ENCODE measurements around the gene CENPP.

The CENPP gene

DNA sequence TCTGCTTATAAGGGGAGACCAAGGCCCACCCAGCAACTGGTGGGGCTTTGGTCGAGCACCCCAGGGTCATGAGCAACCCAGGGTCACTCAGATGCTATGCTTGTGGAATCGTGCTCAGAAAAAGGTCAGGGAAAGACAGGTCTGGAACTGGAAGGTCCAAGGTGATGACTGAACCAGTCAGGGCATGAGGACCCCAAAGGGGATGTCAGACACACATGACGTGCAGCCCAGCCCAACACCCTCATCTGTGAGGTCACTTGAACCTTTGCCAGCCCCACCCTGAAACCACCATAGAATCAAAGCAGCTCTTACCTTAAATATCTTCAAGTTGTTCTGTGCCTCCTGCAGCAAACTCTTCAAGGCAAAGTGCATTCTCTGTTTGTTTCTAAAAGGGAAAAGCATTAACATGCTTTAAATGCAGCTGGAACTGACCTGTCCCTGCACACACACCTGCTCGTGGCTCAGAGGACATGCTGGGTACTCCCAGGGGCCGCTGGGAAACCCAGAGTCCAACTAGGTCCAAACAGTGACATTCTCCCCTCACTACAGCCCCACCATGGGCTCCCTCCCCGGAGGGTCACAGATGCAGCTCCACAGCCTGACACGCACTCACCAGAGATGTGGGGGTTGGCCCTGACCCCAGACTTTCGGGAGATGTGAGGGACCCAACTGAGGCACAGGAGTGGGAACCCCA lies 314.8 kb downstream of the CENPP start:
- 94 to 95% methylated on average over 8 of the region's 8 CpGs for WGBS, 2 experiments

DNA sequence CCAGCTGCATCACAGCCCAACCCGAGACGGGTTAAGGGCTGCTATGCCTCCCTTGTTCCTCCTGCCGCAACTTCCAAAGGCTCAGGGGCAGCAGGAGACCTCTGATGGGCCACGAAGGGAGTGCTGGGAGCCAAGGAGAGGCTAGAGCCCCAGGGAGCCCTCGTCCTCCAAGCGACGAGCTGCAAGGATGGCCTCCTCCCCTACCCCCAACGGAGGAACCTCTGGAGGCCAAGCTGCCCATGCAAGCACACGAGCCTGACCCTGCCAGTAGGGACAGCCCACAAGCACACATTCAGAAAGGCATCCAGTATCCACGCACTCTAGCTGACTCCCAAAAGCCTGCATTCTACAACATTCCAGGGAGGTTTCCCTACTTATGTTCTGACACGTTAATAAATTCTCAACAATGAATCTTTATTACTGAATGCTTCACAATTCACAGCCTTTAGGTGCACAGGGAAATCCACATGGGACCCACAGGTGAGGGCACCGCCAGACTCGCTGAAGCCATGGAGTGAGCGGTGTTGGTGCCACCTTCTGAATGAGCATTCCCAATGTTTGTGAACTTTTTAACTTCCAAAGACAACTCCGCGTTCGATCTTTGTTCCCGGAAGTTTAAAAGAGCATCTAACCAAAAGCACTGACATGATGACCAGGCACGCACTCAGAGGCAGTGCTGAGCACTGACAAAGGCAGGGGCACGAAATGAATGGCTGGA lies 315.5 kb downstream of the CENPP start:
- Histone ChIP-seq H3K9me3 (ENCODE audit: control insufficient read depth, low read length) (no peaks in the 10 kb centered on the region), H3K27me3 (ENCODE audit: control insufficient read depth, insufficient read depth, low read length, poor library complexity, severe bottlenecking) (no peaks in the 10 kb centered on the region), H3K27ac (ENCODE audit: insufficient read depth, low read depth, low read length, poor library complexity, severe bottlenecking) (no peak overlapping the region), H3K4me3 (ENCODE audit: insufficient read depth, low read depth, low read length) (no peak overlapping the region), H3K36me3 (ENCODE audit: control insufficient read depth, insufficient read depth, low read length) (peaks cover 14% of the 10 kb centered on the region), H3K4me1 (ENCODE audit: control insufficient read depth, insufficient read depth, low read length) (no peaks in the 10 kb centered on the region)
- 93 to 94% methylated on average over 20 of the region's 20 CpGs for WGBS, 2 experiments

More for the DNA sequence above, 314.8 kb downstream of the CENPP start:
- Histone ChIP-seq H3K27me3 (ENCODE audit: control insufficient read depth, insufficient read depth, low read length, poor library complexity, severe bottlenecking) (no peaks in the 10 kb centered on the region), H3K36me3 (ENCODE audit: control insufficient read depth, insufficient read depth, low read length) (peaks cover 11% of the 10 kb centered on the region), H3K4me1 (ENCODE audit: control insufficient read depth, insufficient read depth, low read length) (no peaks in the 10 kb centered on the region), H3K27ac (ENCODE audit: insufficient read depth, low read depth, low read length, poor library complexity, severe bottlenecking) (no peak overlapping the region), H3K4me3 (ENCODE audit: insufficient read depth, low read depth, low read length) (no peak overlapping the region), H3K9me3 (ENCODE audit: control insufficient read depth, low read length) (no peaks in the 10 kb centered on the region)

DNA sequence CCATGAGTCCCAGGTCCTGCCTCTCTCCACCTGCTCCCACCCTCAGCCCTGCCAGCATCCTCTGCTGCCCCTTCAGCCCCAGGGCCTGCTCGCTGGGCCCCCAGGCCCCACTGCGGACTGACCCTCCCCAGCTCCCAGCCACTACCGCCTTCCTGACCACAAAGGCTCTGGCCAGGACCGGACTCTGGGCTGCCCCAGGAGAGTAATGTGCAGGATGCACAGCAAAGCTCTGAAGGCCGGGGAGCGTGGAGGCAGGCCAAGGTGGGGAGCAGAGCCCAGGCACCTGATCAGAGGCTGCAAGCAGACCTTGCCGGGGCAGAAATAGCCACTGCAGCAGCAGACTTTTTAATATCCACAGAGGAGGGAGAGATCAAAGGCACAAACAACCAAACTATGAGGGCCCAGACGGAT lies 316.3 kb downstream of the CENPP start:
- Histone ChIP-seq H3K27ac (ENCODE audit: insufficient read depth, low read depth, low read length, poor library complexity, severe bottlenecking) (no peak overlapping the region), H3K36me3 (ENCODE audit: control insufficient read depth, insufficient read depth, low read length) (peaks cover 14% of the 10 kb centered on the region), H3K4me1 (ENCODE audit: control insufficient read depth, insufficient read depth, low read length) (no peaks in the 10 kb centered on the region), H3K4me3 (ENCODE audit: insufficient read depth, low read depth, low read length) (no peak overlapping the region), H3K27me3 (ENCODE audit: control insufficient read depth, insufficient read depth, low read length, poor library complexity, severe bottlenecking) (no peaks in the 10 kb centered on the region), H3K9me3 (ENCODE audit: control insufficient read depth, low read length) (no peaks in the 10 kb centered on the region)
- 89 to 94% methylated on average over 8 of the region's 8 CpGs for WGBS, 2 experiments

DNA sequence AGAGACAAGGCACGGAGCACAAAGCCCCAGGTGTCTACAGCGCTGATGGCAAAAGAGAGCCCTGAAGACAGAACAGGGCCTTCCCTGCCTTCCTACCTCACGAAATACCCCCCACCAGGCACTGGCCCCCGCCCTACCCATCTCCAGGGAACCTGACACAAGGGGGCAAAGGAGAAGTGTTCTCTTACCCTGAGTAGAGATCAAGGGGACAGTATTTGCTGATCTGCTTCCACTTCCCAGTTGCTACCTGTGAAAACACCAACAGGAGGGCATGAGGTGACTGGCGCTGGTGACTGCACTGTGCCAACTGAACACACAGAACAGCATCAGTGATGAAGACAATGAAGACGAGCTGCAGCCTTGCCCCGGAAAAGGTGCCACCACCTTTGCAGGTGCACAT lies 316.8 kb downstream of the CENPP start:
- 92 to 94% methylated on average over 7 of the region's 7 CpGs for WGBS, 2 experiments
- H3K4me3 ChIP-seq (ENCODE audit: insufficient read depth, low read depth, low read length) = no peak overlapping the region
- no peaks in the 10 kb centered on the region for H3K4me1 ChIP-seq (ENCODE audit: control insufficient read depth, insufficient read depth, low read length)
- H3K27ac ChIP-seq (ENCODE audit: insufficient read depth, low read depth, low read length, poor library complexity, severe bottlenecking) = no peak overlapping the region
- H3K9me3 ChIP-seq (ENCODE audit: control insufficient read depth, low read length) = no peaks in the 10 kb centered on the region
- peaks cover 12% of the 10 kb centered on the region for H3K36me3 ChIP-seq (ENCODE audit: control insufficient read depth, insufficient read depth, low read length)
- H3K27me3 ChIP-seq (ENCODE audit: control insufficient read depth, insufficient read depth, low read length, poor library complexity, severe bottlenecking) = no peaks in the 10 kb centered on the region

DNA sequence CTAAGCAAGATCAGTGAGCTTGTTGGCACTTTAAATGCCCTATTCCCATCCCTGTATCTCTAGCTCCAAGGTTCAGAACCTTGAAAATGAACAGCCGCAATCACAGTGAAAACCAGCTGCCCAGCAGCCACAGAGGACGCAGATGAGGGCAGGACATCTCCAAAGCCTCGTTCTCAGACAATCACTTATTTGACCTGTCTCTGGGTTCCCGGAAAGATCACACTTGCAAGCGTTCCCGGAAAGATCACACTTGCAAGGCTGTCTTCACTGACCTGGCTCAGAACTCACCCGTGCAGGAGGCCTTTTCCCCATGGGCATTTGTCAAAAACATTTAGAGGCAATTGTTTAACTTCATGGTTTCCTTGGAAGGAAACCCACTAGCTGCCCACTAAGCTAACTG lies 318.5 kb downstream of the CENPP start:
- H3K36me3 ChIP-seq (ENCODE audit: control insufficient read depth, insufficient read depth, low read length) = peaks cover 9% of the 10 kb centered on the region
- H3K9me3 ChIP-seq (ENCODE audit: control insufficient read depth, low read length) = no peaks in the 10 kb centered on the region
- H3K27ac ChIP-seq (ENCODE audit: insufficient read depth, low read depth, low read length, poor library complexity, severe bottlenecking) = no peak overlapping the region
- H3K4me1 ChIP-seq (ENCODE audit: control insufficient read depth, insufficient read depth, low read length) = no peaks in the 10 kb centered on the region
- H3K4me3 ChIP-seq (ENCODE audit: insufficient read depth, low read depth, low read length) = no peak overlapping the region
- 92 to 96% methylated on average over 7 of the region's 7 CpGs for WGBS, 2 experiments
- no peaks in the 10 kb centered on the region for H3K27me3 ChIP-seq (ENCODE audit: control insufficient read depth, insufficient read depth, low read length, poor library complexity, severe bottlenecking)

DNA sequence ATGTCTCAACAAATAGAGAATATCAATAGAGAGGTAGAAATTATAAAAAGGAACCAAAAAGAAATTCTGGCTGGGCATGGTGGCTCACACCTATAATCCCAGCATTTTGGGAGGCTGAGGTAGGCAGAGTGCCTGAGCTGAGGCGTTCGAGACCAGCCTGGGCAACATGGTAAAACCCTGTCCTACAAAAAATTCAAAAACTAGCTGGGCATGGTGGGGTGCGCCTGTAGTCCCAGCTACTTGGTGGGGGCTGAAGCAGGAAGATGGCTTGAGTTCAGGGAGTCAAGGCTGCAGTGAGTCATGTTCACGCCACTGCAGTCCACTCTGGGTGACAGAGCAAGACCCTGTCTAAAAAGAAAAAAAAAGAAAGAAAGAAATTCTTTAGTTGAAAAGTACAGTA lies 319.3 kb downstream of the CENPP start:
- peaks cover 9% of the 10 kb centered on the region for H3K36me3 ChIP-seq (ENCODE audit: control insufficient read depth, insufficient read depth, low read length)
- H3K4me3 ChIP-seq (ENCODE audit: insufficient read depth, low read depth, low read length) = no peak overlapping the region
- H3K4me1 ChIP-seq (ENCODE audit: control insufficient read depth, insufficient read depth, low read length) = no peaks in the 10 kb centered on the region
- 95% methylated on average over 4 of the region's 4 CpGs for WGBS, 2 experiments
- no peaks in the 10 kb centered on the region for H3K9me3 ChIP-seq (ENCODE audit: control insufficient read depth, low read length)
- no peak overlapping the region for H3K27ac ChIP-seq (ENCODE audit: insufficient read depth, low read depth, low read length, poor library complexity, severe bottlenecking)
- H3K27me3 ChIP-seq (ENCODE audit: control insufficient read depth, insufficient read depth, low read length, poor library complexity, severe bottlenecking) = no peaks in the 10 kb centered on the region

DNA sequence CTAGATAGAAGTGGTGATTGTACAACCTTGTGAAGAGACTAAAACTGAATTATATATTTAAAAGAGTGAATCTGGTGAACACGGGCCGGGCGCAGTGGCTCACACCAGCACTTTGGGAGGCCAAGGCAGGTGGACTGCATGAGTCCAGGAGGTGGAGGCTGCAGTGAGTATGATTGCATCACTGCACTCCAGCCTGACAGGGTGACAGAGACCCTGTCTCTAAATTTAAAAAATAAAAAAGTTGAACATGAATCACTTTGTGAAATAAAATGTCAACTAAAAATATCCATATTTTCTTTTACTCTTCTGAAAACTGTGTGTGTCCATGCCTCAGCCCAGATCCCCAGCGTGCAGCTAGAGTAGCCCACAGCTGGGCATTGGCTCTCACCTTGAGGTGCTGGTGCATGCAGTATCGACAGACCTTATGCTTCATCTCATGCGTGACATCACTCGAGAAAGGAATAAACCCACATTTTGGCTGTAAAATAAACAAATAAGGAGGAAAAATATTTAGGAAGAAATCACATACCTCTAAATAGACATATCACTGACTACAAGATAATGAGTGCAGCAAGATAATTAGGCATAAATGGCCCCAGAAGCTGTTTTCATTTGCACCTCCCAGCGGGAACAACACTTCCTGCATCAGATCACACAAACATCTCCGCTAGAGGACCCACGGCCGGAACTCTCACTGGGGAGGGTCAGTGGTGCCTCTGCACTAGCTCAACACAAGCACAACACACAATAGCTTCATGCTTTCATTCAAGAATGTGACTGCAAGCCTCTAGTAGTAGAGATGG lies 322.1 kb downstream of the CENPP start:
- H3K27ac ChIP-seq (ENCODE audit: insufficient read depth, low read depth, low read length, poor library complexity, severe bottlenecking) = no peak overlapping the region
- H3K36me3 ChIP-seq (ENCODE audit: control insufficient read depth, insufficient read depth, low read length) = peaks cover 9% of the 10 kb centered on the region
- 94 to 96% methylated on average over 10 to 11 of the region's 11 CpGs for WGBS, 2 experiments
- H3K27me3 ChIP-seq (ENCODE audit: control insufficient read depth, insufficient read depth, low read length, poor library complexity, severe bottlenecking) = no peaks in the 10 kb centered on the region
- H3K4me3 ChIP-seq (ENCODE audit: insufficient read depth, low read depth, low read length) = no peak overlapping the region
- no peaks in the 10 kb centered on the region for H3K4me1 ChIP-seq (ENCODE audit: control insufficient read depth, insufficient read depth, low read length)
- H3K9me3 ChIP-seq (ENCODE audit: control insufficient read depth, low read length) = no peaks in the 10 kb centered on the region

DNA sequence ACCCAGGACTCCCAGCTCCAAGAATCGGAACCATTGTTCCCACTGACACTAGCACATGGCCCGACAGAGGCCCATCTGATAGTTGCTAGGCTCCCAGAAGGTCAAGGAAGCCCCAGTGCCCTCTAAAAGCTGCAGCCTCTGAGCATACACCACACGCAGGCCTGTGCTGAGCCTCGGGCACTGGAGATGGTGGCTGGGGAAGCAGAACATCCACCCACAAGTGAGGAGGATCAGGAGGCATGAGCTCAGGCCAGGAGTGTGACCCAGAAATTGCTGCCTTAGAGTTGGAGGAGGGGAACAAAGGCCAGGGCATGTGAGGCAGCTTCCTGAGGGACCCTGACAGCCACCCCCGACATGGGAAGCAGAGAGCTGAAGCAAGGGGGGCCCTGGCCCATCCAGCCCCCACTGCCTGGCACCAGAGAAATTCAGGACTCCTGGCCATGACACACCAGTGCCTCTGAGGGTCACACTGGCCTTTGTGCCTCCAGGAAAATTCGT lies 322.8 kb downstream of the CENPP start:
- Histone ChIP-seq H3K4me3 (ENCODE audit: insufficient read depth, low read depth, low read length) (no peak overlapping the region), H3K9me3 (ENCODE audit: control insufficient read depth, low read length) (no peaks in the 10 kb centered on the region), H3K36me3 (ENCODE audit: control insufficient read depth, insufficient read depth, low read length) (peaks cover 9% of the 10 kb centered on the region), H3K27me3 (ENCODE audit: control insufficient read depth, insufficient read depth, low read length, poor library complexity, severe bottlenecking) (no peaks in the 10 kb centered on the region), H3K27ac (ENCODE audit: insufficient read depth, low read depth, low read length, poor library complexity, severe bottlenecking) (no peak overlapping the region), H3K4me1 (ENCODE audit: control insufficient read depth, insufficient read depth, low read length) (no peaks in the 10 kb centered on the region)
- WGBS, 2 experiments = 90 to 93% methylated on average over 6 of the region's 6 CpGs

DNA sequence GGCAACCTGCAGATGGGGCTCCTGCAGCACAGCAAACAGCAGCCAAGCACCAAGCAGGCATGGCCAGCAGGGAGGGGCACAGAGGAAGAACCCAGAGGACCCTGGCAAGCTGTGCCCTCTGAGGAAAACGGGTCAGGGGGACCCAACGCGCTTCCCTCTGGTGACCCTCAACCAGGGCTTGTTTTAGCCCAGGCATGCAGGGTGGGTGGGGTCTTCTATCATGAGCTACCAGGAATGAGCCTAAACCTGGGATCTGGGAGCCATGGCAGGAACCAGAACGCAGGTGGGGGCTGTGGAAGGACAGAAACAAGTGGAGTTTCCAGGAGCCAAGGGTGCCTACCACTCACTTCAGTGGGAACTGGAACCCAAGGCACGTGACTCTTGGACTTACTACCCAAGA lies 323.3 kb downstream of the CENPP start:
- H3K9me3 ChIP-seq (ENCODE audit: control insufficient read depth, low read length) = no peaks in the 10 kb centered on the region
- H3K27ac ChIP-seq (ENCODE audit: insufficient read depth, low read depth, low read length, poor library complexity, severe bottlenecking) = no peak overlapping the region
- no peak overlapping the region for H3K4me3 ChIP-seq (ENCODE audit: insufficient read depth, low read depth, low read length)
- H3K36me3 ChIP-seq (ENCODE audit: control insufficient read depth, insufficient read depth, low read length) = peaks cover 9% of the 10 kb centered on the region
- no peaks in the 10 kb centered on the region for H3K27me3 ChIP-seq (ENCODE audit: control insufficient read depth, insufficient read depth, low read length, poor library complexity, severe bottlenecking)
- no peaks in the 10 kb centered on the region for H3K4me1 ChIP-seq (ENCODE audit: control insufficient read depth, insufficient read depth, low read length)
- WGBS, 2 experiments = 92 to 95% methylated on average over 5 of the region's 5 CpGs

DNA sequence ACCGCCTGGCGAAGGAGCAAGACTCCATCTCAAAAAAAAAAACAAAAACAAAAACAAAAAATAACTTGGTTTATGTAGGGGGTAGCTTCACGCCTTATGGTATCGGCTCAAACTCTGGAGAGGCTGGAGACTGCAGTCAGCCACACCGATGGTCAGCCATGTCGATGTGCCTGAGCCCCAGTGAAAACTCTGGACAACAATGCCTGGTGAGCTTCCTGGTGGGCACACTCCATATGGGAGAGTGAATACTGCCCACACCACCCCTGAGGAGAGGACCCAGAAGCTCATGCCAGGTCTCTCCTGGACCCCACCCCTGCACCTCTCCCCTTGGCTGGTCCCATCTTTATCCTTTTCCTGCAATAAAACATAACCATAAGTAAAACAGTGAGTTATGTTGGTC lies 324.5 kb downstream of the CENPP start:
- peaks cover 9% of the 10 kb centered on the region for H3K36me3 ChIP-seq (ENCODE audit: control insufficient read depth, insufficient read depth, low read length)
- H3K27ac ChIP-seq (ENCODE audit: insufficient read depth, low read depth, low read length, poor library complexity, severe bottlenecking) = no peak overlapping the region
- WGBS, 2 experiments = 94 to 95% methylated on average over 6 of the region's 6 CpGs
- no peaks in the 10 kb centered on the region for H3K4me1 ChIP-seq (ENCODE audit: control insufficient read depth, insufficient read depth, low read length)
- no peaks in the 10 kb centered on the region for H3K9me3 ChIP-seq (ENCODE audit: control insufficient read depth, low read length)
- H3K27me3 ChIP-seq (ENCODE audit: control insufficient read depth, insufficient read depth, low read length, poor library complexity, severe bottlenecking) = no peaks in the 10 kb centered on the region
- H3K4me3 ChIP-seq (ENCODE audit: insufficient read depth, low read depth, low read length) = no peak overlapping the region
